Neutrophil (primary cell): ENCODE measurements around the gene CHST13.

Source experiments
- H3K27ac ChIP-seq: fragments of 200-600 bp; sonication (generic); 2 replicates; pipeline ENCODE4 v1.5.1; 2016; ENCODE audit warnings: mild to moderate bottlenecking, moderate library complexity
- H3K27me3 ChIP-seq: fragments of 200-600 bp; sonication (generic); 2 replicates; pipeline ENCODE4 v1.6.0; 2016; ENCODE audit warnings: mild to moderate bottlenecking
- H3K36me3 ChIP-seq: fragments of 200-600 bp; sonication (generic); 2 replicates; pipeline ENCODE4 v1.5.1; 2017
- H3K4me1 ChIP-seq, 2 experiments: fragments of 200-600 bp in 1 of 2; sonication (generic) in 1 of 2; 1 replicate in 1 of 2; 2 replicates in 1 of 2; pipeline versions ENCODE4 v1.5.1 to v1.6.1; 2013 to 2016; ENCODE audit warnings: low read depth in 1 of 2, low read length in 1 of 2, mild to moderate bottlenecking in 1 of 2, moderate library complexity in 1 of 2; ENCODE audit not compliant: control insufficient read depth in 1 of 2, insufficient read depth in 1 of 2
- H3K4me3 ChIP-seq, 2 experiments: fragments of 200-600 bp in 1 of 2; sonication (generic) in 1 of 2; 1 replicate in 1 of 2; 2 replicates in 1 of 2; pipeline ENCODE4 v1.5.1; 2013 to 2016; ENCODE audit warnings: low read depth in 1 of 2, low read length in 1 of 2, mild to moderate bottlenecking in 1 of 2, moderate library complexity in 1 of 2
- H3K9me3 ChIP-seq: fragments of 200-600 bp; sonication (generic); 2 replicates; pipeline ENCODE4 v1.5.1; 2016
- CTCF ChIP-seq: fragments of 200-600 bp; sonication (generic); IDR thresholded peaks from 2 replicates; pipeline ENCODE4 v1.5.1; 2016; ENCODE audit warnings: antibody characterized with exemption

CHST13 gene

GRCh38 chr3:126515066-126515706 is 8.8 kb upstream of the CHST13 start:
- Histone ChIP-seq H3K4me3 (no peak overlapping the region), H3K27me3 (peaks cover 9% of the 10 kb centered on the region), H3K4me1 (no peaks in the 10 kb centered on the region), H3K27ac (no peak overlapping the region), H3K36me3 (no peaks in the 10 kb centered on the region), H3K9me3 (no peaks in the 10 kb centered on the region)
- TF ChIP-seq CTCF = no peak

GRCh38 chr3:126516152-126516935 is 7.6 kb upstream of the CHST13 start:
- no peak overlapping the region for H3K4me3 ChIP-seq
- H3K9me3 ChIP-seq = no peaks in the 10 kb centered on the region
- H3K27ac ChIP-seq = no peak overlapping the region
- peaks cover 9% of the 10 kb centered on the region for H3K27me3 ChIP-seq
- no peaks in the 10 kb centered on the region for H3K4me1 ChIP-seq
- no peak for TF ChIP-seq CTCF
- no peaks in the 10 kb centered on the region for H3K36me3 ChIP-seq

- Histone ChIP-seq H3K27ac (no peak overlapping the region), H3K4me1 (no peaks in the 10 kb centered on the region), H3K27me3 (peaks cover 9% of the 10 kb centered on the region), H3K4me3 (no peak overlapping the region), H3K9me3 (no peaks in the 10 kb centered on the region), H3K36me3 (no peaks in the 10 kb centered on the region)
- TF ChIP-seq CTCF = no peak
Measured at GRCh38 chr3:126516936-126517290, 7.0 kb upstream of the CHST13 start.

GRCh38 chr3:126517291-126517951 is 6.5 kb upstream of the CHST13 start, which contains the start of gene UROC1:
UROC1 (minus strand) TSS chr3:126517773; CDS start chr3:126517719, 54 bp downstream.
- H3K36me3 ChIP-seq = no peaks in the 10 kb centered on the region
- H3K9me3 ChIP-seq = no peaks in the 10 kb centered on the region
- no peak within 1 kb of the TSS for H3K27ac ChIP-seq
- no peak for TF ChIP-seq CTCF
- H3K4me1 ChIP-seq = peaks cover 2 to 4% of the 10 kb centered on the region in 2 experiments
- peaks cover 9% of the 10 kb centered on the region for H3K27me3 ChIP-seq
- H3K4me3 ChIP-seq = no peak within 1 kb of the TSS

- H3K36me3 ChIP-seq = no peaks in the 10 kb centered on the region
- no peak overlapping the region for H3K27ac ChIP-seq
- no peak for TF ChIP-seq CTCF
- H3K9me3 ChIP-seq = no peaks in the 10 kb centered on the region
- peaks cover 16% of the 10 kb centered on the region for H3K27me3 ChIP-seq
- H3K4me1 ChIP-seq = peaks cover 3 to 12% of the 10 kb centered on the region in 2 experiments
- H3K4me3 ChIP-seq = no peak overlapping the region
Measured at GRCh38 chr3:126517986-126518778, 5.8 kb upstream of the CHST13 start.
